Neuronal stem cell (in vitro differentiated cells): Measurements from ENCODE around the gene ADAMTS14.

Experiments
- DNase-seq: peaks from one replicate; pipeline ENCODE4 v3.0.0-alpha.2; 2013; ENCODE audit warnings: low spot score
- H2AFZ ChIP-seq: one replicate; pipeline ENCODE4 v1.6.1; 2013; ENCODE audit warnings: mild to moderate bottlenecking, low read length, inconsistent platforms
- H2AK5ac ChIP-seq: 2 replicates; pipeline ENCODE4 v1.6.1; 2013; ENCODE audit warnings: low read depth, mild to moderate bottlenecking, inconsistent platforms, low read length, moderate library complexity, mixed read lengths
- H2BK120ac ChIP-seq: 2 replicates; pipeline ENCODE4 v1.6.1; 2013; ENCODE audit warnings: low read depth, mild to moderate bottlenecking, inconsistent platforms, low read length, moderate library complexity, mixed read lengths
- H2BK12ac ChIP-seq: one replicate; pipeline ENCODE4 v1.6.1; 2013; ENCODE audit warnings: low read length, inconsistent platforms
- H2BK15ac ChIP-seq: 2 replicates; pipeline ENCODE4 v1.6.1; 2013; ENCODE audit warnings: mild to moderate bottlenecking, low read length, inconsistent platforms, mixed read lengths
- H2BK5ac ChIP-seq: one replicate; pipeline ENCODE4 v1.6.1; 2013; ENCODE audit warnings: inconsistent platforms, mild to moderate bottlenecking, low read length, moderate library complexity
- H3K14ac ChIP-seq: one replicate; pipeline ENCODE4 v1.6.1; 2013; ENCODE audit warnings: low read length, inconsistent platforms
- H3K18ac ChIP-seq: 2 replicates; pipeline ENCODE4 v1.6.1; 2013; ENCODE audit warnings: low read length, inconsistent platforms
- H3K23ac ChIP-seq: 2 replicates; pipeline ENCODE4 v1.6.1; 2013; ENCODE audit warnings: low read depth, mild to moderate bottlenecking, mixed read lengths, low read length, inconsistent platforms; ENCODE audit not compliant: poor library complexity
- H3K27ac ChIP-seq: replicated peaks from 3 replicates; pipeline ENCODE4 v1.5.1; 2013; ENCODE audit warnings: low read length, inconsistent platforms
- H3K27me3 ChIP-seq, 3 experiments: 2 replicates each; pipeline ENCODE4 v1.6.1; 2013; ENCODE audit warnings: low read length in 3 of 3, mild to moderate bottlenecking in 2 of 3, inconsistent platforms in 1 of 3, low read depth in 1 of 3, mixed read lengths in 1 of 3, moderate library complexity in 1 of 3; ENCODE audit not compliant: control insufficient read depth in 3 of 3, insufficient read depth in 3 of 3
- H3K36me3 ChIP-seq, 2 donors: replicated peaks in 1 of 2; 2 replicates each; pipeline ENCODE4 v1.6.1; 2013; ENCODE audit warnings: low read length in 2 of 2; ENCODE audit not compliant: control insufficient read depth in 2 of 2, insufficient read depth in 2 of 2
- H3K4ac ChIP-seq: 2 replicates; pipeline ENCODE4 v1.6.1; 2013; ENCODE audit warnings: inconsistent platforms, mild to moderate bottlenecking, low read length, moderate library complexity
- H3K4me1 ChIP-seq, 2 donors: 1 replicate in 1 of 2; 2 replicates in 1 of 2; pipeline ENCODE4 v1.6.1; 2013; ENCODE audit warnings: low read length in 2 of 2, low read depth in 1 of 2; ENCODE audit not compliant: control insufficient read depth in 2 of 2, insufficient read depth in 1 of 2
- H3K4me2 ChIP-seq: one replicate; pipeline ENCODE4 v1.6.1; 2013; ENCODE audit warnings: mild to moderate bottlenecking, low read length, inconsistent platforms; ENCODE audit not compliant: insufficient read depth, poor library complexity, severe bottlenecking
- H3K4me3 ChIP-seq, 2 donors: 2 replicates each; pipeline ENCODE4 v1.5.1; 2013; ENCODE audit warnings: low read length in 2 of 2, mild to moderate bottlenecking in 2 of 2, inconsistent platforms in 1 of 2, moderate library complexity in 1 of 2
- H3K79me1 ChIP-seq: one replicate; pipeline ENCODE4 v1.6.1; 2013; ENCODE audit warnings: low read depth, mild to moderate bottlenecking, inconsistent platforms, low read length, moderate library complexity
- H3K9ac ChIP-seq: one replicate; pipeline ENCODE4 v1.6.1; 2013; ENCODE audit warnings: mild to moderate bottlenecking, low read depth, low read length, inconsistent platforms; ENCODE audit not compliant: poor library complexity
- H3K9me3 ChIP-seq, 2 donors: replicated peaks in 1 of 2; 2 replicates each; pipeline versions ENCODE3 to v1.6.1; 2013; ENCODE audit warnings: low read length in 2 of 2, mild to moderate bottlenecking in 2 of 2, inconsistent platforms in 1 of 2, low read depth in 1 of 2, mixed read lengths in 1 of 2, moderate library complexity in 1 of 2; ENCODE audit not compliant: control insufficient read depth in 2 of 2, insufficient read depth in 1 of 2
- H4K8ac ChIP-seq: one replicate; pipeline ENCODE4 v1.6.1; 2013; ENCODE audit warnings: low read depth, mild to moderate bottlenecking, inconsistent platforms, low read length, moderate library complexity
- H4K91ac ChIP-seq: one replicate; pipeline ENCODE4 v1.6.1; 2013; ENCODE audit warnings: low read length, low read depth, mild to moderate bottlenecking, inconsistent platforms; ENCODE audit not compliant: poor library complexity
- whole genome bisulfite sequencing, 2 donors: extraction: QIAGEN DNeasy Blood & Tissue Kit; methylation state at CpG; one replicate each; pipeline ENCODE4 v1.1.7; 2013; ENCODE audit warnings: missing lambda C conversion rate in 2 of 2, mixed read lengths in 1 of 2; ENCODE audit not compliant: insufficient read length in 2 of 2, insufficient replicate concordance in 1 of 2; ENCODE audit errors: extremely low coverage in 2 of 2; 5-methylcytosine and 5-hydroxymethylcytosine counted together

ADAMTS14 gene

DNA sequence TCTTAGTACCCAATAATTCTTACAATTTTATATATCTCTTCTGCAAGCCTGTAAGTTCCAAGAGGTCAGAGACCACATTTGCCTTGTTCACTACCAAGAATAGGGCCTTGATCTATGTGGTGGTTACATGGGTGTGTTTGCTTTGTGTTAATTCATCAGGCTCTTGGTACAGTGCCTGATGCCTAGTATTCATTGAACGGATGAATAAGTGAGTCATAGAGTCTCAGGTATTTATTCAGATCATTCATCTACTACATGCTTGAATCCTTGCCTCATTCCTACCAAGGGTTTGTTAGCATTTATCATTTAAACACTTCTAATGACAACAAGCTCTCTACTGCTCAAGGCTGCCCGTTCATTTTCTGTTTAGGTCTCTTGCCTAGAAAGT lies 132.1 kb downstream of the ADAMTS14 start:
- Histone ChIP-seq H3K79me1 (no peaks in the 10 kb centered on the region), H3K23ac (no peak overlapping the region), H3K18ac (no peak overlapping the region), H3K4ac (no peak overlapping the region), H3K4me3 (no peak overlapping the region), H3K4me2 (no peak overlapping the region), H3K27me3 (peaks cover 0 to 12% (median 2%) of the 10 kb centered on the region in 3 experiments), H2BK5ac (no peak overlapping the region), H3K9ac (no peak overlapping the region), H2BK12ac (no peak overlapping the region), H2AFZ (no peak overlapping the region), H2BK15ac (no peak overlapping the region), H3K36me3 (no peaks in the 10 kb centered on the region), H3K14ac (no peak overlapping the region), H4K91ac (no peak overlapping the region), H2BK120ac (no peak overlapping the region), H3K27ac (no peak overlapping the region), H3K9me3 (no peaks in the 10 kb centered on the region), H4K8ac (no peak overlapping the region), H3K4me1 (peaks cover 0 to 3% of the 10 kb centered on the region in 2 donors), H2AK5ac (no peak overlapping the region)
- DNase-seq: no peak
- no CpG with 5 or more reads among the region's 2 CpGs for WGBS, 2 donors

DNA sequence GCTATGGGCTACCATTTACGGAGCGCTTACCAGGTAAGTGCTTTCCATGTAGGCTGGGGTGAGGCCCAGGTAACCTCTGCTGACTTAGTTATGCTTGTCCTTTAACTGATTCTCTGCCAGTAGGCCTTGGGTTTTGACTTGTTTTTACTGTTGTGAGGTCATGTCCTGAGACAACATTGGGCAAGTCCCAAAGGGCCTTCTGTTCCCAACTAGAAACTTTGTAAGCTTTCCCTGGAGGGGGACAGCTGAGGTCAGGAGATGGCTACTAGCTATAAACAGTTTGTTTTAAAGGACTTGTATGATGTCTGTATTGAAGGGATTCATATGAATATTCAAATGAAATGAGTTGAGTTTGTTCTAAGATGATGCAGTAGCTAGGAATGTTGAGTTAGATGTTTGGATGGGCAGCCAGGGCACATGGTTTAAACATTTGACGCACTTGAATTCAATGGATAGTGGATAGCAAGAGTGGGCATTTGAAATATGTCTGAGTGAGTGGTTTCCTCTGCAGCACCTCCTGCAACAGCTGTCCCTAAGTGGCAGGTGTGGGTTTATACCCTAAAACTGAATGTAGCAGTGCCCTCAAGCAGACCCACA lies 133.4 kb downstream of the ADAMTS14 start:
- Histone ChIP-seq H2BK5ac (no peak overlapping the region), H2BK12ac (no peak overlapping the region), H3K27ac (no peak overlapping the region), H3K18ac (no peak overlapping the region), H3K79me1 (no peaks in the 10 kb centered on the region), H3K23ac (no peak overlapping the region), H3K36me3 (no peaks in the 10 kb centered on the region), H2AFZ (no peak overlapping the region), H3K9ac (no peak overlapping the region), H2BK15ac (no peak overlapping the region), H3K14ac (no peak overlapping the region), H4K8ac (no peak overlapping the region), H3K27me3 (peaks cover 0 to 12% (median 0%) of the 10 kb centered on the region in 3 experiments), H3K9me3 (no peaks in the 10 kb centered on the region), H2AK5ac (no peak overlapping the region), H3K4me3 (no peak overlapping the region), H3K4ac (no peak overlapping the region), H2BK120ac (no peak overlapping the region), H3K4me2 (no peak overlapping the region), H3K4me1 (peaks cover 0 to 7% of the 10 kb centered on the region in 2 donors), H4K91ac (no peak overlapping the region)
- no peak for DNase-seq
- no CpG with 5 or more reads among the region's 3 CpGs for WGBS, 2 donors

DNA sequence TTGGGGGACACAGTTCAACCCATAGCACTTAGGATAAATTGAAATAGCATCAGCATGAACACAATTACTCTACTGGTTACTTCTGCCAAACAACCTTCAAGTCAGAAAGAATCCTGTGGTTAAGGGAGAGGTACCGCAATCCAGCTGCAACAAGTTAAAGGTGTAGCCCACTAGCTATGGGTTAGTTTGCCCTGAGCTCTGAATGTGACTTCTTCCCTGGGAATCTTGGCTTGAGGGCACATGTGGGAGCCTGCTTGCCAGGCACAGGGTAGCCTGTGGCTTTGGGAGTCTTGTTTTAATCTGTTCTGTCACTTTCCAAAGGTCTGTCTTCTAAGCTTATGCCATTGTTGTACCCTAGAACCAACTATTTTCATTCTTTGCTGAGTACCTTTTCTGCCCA lies 134.5 kb downstream of the ADAMTS14 start:
- Histone ChIP-seq H3K4ac (no peak overlapping the region), H3K9me3 (no peaks in the 10 kb centered on the region), H3K4me2 (no peak overlapping the region), H3K9ac (no peak overlapping the region), H4K91ac (no peak overlapping the region), H3K4me3 (no peak overlapping the region), H2AK5ac (no peak overlapping the region), H3K14ac (no peak overlapping the region), H2BK15ac (no peak overlapping the region), H3K79me1 (no peaks in the 10 kb centered on the region), H2BK12ac (no peak overlapping the region), H4K8ac (no peak overlapping the region), H3K18ac (no peak overlapping the region), H2AFZ (no peak overlapping the region), H3K4me1 (peaks cover 0 to 7% of the 10 kb centered on the region in 2 donors), H2BK5ac (no peak overlapping the region), H3K27me3 (peaks cover 0 to 12% (median 0%) of the 10 kb centered on the region in 3 experiments), H3K23ac (no peak overlapping the region), H3K27ac (no peak overlapping the region), H2BK120ac (no peak overlapping the region), H3K36me3 (no peaks in the 10 kb centered on the region)
- WGBS, 2 donors: no CpG with 5 or more reads among the region's 1 CpG
- DNase-seq: no peak

DNA sequence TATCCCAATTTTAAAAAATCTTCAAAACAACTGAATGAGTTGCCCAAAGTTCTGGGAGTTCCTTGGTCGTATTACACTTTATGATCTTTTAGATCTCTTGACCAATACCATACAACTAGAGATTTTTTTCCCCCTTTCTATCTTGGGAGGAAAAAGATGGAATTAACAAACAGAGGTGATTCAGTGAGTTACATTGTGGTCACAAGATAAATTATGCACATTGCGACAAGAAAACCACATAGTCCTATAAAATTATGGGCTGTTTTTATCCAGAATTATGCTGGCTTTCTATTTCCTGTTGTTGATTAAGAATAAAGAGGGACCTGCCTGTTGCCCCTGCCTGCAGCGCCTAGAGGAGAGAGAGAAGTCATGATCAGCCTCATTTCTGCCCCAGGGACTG lies 135.2 kb downstream of the ADAMTS14 start:
- no peak overlapping the region for H4K8ac ChIP-seq
- H2AFZ ChIP-seq: no peak overlapping the region
- WGBS, 2 donors: no CpG with 5 or more reads among the region's 3 CpGs
- peaks cover 0 to 7% of the 10 kb centered on the region in 2 donors for H3K4me1 ChIP-seq
- H3K79me1 ChIP-seq: no peaks in the 10 kb centered on the region
- no peak overlapping the region for H3K9ac ChIP-seq
- no peak overlapping the region for H2BK12ac ChIP-seq
- no peak overlapping the region for H3K4me3 ChIP-seq
- H3K4me2 ChIP-seq: no peak overlapping the region
- DNase-seq: no peak
- no peak overlapping the region for H2BK15ac ChIP-seq
- no peak overlapping the region for H3K4ac ChIP-seq
- H3K23ac ChIP-seq: no peak overlapping the region
- no peak overlapping the region for H2BK5ac ChIP-seq
- H2BK120ac ChIP-seq: no peak overlapping the region
- H4K91ac ChIP-seq: no peak overlapping the region
- H2AK5ac ChIP-seq: no peak overlapping the region
- H3K27me3 ChIP-seq: peaks cover 0 to 12% (median 0%) of the 10 kb centered on the region in 3 experiments
- no peak overlapping the region for H3K27ac ChIP-seq
- no peaks in the 10 kb centered on the region for H3K36me3 ChIP-seq
- H3K18ac ChIP-seq: no peak overlapping the region
- H3K14ac ChIP-seq: no peak overlapping the region
- no peaks in the 10 kb centered on the region for H3K9me3 ChIP-seq
